GM12801 (cell line): ENCODE results near the gene THYN1.

ENCODE experiments used
- CTCF ChIP-seq: IDR thresholded peaks from one replicate; pipeline ENCODE4 v1.5.1; 2011; ENCODE audit warnings: control low read depth; ENCODE audit not compliant: insufficient read length; ENCODE audit errors: extremely low read depth

THYN1 gene

GRCh38 chr11:134223121-134223520 is 30.0 kb downstream of the THYN1 start:
- TF ChIP-seq CTCF, result no peak

GRCh38 chr11:134216816-134217215 is 36.3 kb downstream of the THYN1 start:
- no peak for TF ChIP-seq CTCF

- no peak for TF ChIP-seq CTCF
These were observed 37.3 kb downstream of the THYN1 start for GRCh38 chr11:134215836-134216235.

GRCh38 chr11:134207538-134208239 is 45.5 kb downstream of the THYN1 start:
- TF ChIP-seq CTCF, result no peak

- no peak for TF ChIP-seq CTCF
These were observed 47.0 kb downstream of the THYN1 start for GRCh38 chr11:134206185-134206584.

- no peak for TF ChIP-seq CTCF
These were observed 47.4 kb downstream of the THYN1 start for GRCh38 chr11:134205729-134206128.

- no peak for TF ChIP-seq CTCF
These were observed 50.5 kb downstream of the THYN1 start for GRCh38 chr11:134202661-134203060.
